GM19455 (cell line): ENCODE results near the gene SNF8.

Source experiments
- ATAC-seq: cut with Tn5 transposase; IDR thresholded peaks from one replicate; pipeline ENCODE4 v1.9.1; 2021; ENCODE audit not compliant: unreplicated experiment

The SNF8 gene

DNA sequence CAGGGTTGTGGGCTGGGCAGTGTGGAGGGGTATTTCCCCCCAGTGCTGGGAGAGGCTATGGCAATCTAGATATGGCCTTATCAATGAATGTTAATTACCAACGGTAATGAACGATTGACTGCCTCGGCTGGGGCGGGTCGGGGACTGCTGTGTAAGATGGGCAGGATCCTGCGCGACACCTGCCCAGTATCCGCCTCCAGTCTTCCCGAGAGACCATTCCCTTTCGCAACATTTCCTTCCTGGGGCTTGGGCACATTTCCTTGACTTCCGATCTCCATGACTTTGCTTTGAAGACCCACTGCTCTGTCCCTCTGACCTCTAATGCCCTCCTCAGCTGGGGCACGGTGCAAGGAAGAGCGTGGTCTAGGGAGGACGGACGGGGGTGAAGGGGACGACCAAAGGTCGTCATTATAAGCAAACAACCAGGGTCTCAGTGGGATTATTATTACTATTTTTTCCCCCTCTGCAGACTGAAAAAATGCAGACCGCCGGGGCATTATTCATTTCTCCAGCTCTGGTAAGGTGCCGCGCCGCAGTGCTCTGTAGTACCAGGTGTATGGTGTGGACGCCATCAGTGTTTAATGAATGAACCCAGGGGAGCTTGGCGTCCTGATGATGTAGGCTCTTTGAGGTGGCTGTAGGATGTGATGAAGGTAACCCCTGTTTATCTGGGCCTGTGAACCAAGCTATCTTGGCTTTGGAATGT, 51.5 kb downstream of the SNF8 start:
- ATAC-seq: no peak

DNA sequence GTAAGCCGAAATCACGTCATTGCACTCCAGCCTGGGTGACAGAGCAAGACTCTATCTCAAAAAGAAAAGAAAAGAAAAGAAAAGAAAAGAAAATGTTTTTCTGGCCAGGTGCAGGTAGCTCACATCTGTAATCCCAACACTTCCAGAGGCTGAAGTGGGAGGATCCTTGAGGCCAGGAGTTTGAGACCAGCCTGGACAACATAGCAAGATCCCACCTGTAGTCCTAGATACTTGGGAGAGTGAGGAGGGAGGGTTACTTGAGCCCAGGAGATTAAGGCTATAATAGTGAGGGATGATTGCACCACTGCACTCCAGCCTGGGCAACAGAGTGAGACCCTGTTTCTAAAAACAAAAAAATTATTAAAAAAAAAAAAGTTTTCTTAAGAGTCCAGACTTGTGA, 54.6 kb downstream of the SNF8 start:
- ATAC-seq: no peak

DNA sequence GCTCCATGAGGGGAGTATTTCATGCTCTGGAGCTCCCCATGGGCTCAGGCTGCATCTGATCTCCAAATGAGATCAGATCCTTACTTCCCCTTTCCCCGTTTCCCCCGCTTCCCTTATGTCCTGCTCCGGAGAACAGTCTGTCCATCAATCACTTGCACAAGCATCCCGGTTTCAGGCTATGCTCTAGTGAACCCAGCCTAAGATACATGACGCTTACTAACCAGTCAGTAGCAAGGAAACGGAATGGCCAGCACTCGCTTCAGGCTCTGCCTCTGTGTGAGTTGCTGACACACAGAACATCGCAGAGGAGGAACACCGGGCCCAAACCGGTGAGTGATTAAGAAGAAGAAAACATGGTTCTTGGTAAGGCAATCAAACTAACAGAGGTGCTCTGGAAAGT, 61.5 kb downstream of the SNF8 start:
- no peak for ATAC-seq

DNA sequence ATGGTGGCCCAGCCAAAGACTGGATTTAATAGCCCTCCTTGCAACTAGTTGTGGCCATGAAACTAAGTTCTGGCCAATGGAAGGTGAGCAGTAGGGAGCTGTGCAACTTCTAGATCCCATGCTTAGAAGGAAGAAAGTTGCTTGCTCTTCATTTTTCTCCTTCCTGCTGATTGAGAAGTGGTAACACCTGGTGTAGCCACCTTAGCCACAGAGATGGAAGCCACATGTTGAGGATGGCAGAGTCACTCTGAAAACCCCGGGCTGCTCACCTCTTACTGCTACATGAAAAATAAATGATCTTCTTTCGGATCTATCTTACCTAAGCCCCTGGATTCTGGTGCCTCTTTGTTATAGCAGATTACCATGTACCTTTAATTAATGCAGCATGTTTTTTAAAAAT, 62.4 kb downstream of the SNF8 start:
- ATAC-seq: no peak
